IMR-90 (cell line): ENCODE results near the gene NUBPL. TPM values are rescaled to one million over a fixed set of nuclear protein-coding genes. Genes with fewer than 3 reads are reported as not detected.

Source experiments
- ATAC-seq: fragments of 200-7000 bp; cut with Tn5 transposase; 2 replicates; pipeline ENCODE4 v1.9.1; 2020; ENCODE audit warnings: low read depth, mild to moderate bottlenecking, moderate library complexity
- BruUV-seq: library from RNA; stranded (reverse); fragments of 400-500 nt; replicated peaks from 2 replicates; lab custom pipeline; 2021; lab: Mats Ljungman, UMichigan
- CTCF ChIA-PET: fragments of 300-600 bp; formaldehyde crosslinking; extraction: SDS; loops from one replicate; lab custom pipeline; 2021; ENCODE audit warnings: antibody characterized with exemption; lab: Yijun Ruan, JAX
- POLR2A ChIA-PET: fragments of 300-600 bp; sonication (Branson Sonifier 250); formaldehyde crosslinking; loops from one replicate; lab custom pipeline; 2022; ENCODE audit warnings: antibody characterized with exemption; ENCODE audit not compliant: unreplicated experiment; lab: Charles Lee
- DNase-seq: peaks from one replicate; pipeline ENCODE4 v3.0.0; 2013
- H2AFZ ChIP-seq: replicated peaks from 2 replicates; pipeline ENCODE3; 2013; ENCODE audit warnings: low read length, mild to moderate bottlenecking; ENCODE audit not compliant: poor library complexity
- H2AK5ac ChIP-seq: 2 replicates; pipeline ENCODE4 v1.6.1; 2013; ENCODE audit warnings: low read depth, low read length, inconsistent platforms
- H2AK9ac ChIP-seq: replicated peaks from 2 replicates; pipeline ENCODE3; 2013; ENCODE audit warnings: mild to moderate bottlenecking, low read depth, low read length, moderate library complexity; ENCODE audit not compliant: poor library complexity
- H2BK120ac ChIP-seq: 2 replicates; pipeline ENCODE4 v1.6.1; 2013; ENCODE audit warnings: low read depth, low read length, inconsistent platforms
- H2BK15ac ChIP-seq: 3 replicates; pipeline ENCODE4 v1.6.1; 2013; ENCODE audit warnings: low read depth, low read length, inconsistent platforms
- H2BK20ac ChIP-seq: 2 replicates; pipeline ENCODE4 v1.6.1; 2013; ENCODE audit warnings: low read depth, mild to moderate bottlenecking, inconsistent platforms, low read length, moderate library complexity
- H2BK5ac ChIP-seq: 2 replicates; pipeline ENCODE4 v1.6.1; 2013; ENCODE audit warnings: mild to moderate bottlenecking, low read depth, low read length, inconsistent platforms; ENCODE audit not compliant: poor library complexity, severe bottlenecking
- H3K14ac ChIP-seq: replicated peaks from 2 replicates; pipeline ENCODE4 v1.6.1; 2013; ENCODE audit warnings: low read depth, low read length, inconsistent platforms
- H3K18ac ChIP-seq: 2 replicates; pipeline ENCODE4 v1.6.1; 2013; ENCODE audit warnings: low read depth, low read length, control low read depth
- H3K23ac ChIP-seq: 2 replicates; pipeline ENCODE4 v1.6.1; 2013; ENCODE audit warnings: low read depth, low read length, inconsistent platforms
- H3K27ac ChIP-seq: 2 replicates; pipeline ENCODE4 v1.5.1; 2013; ENCODE audit warnings: mild to moderate bottlenecking, control low read depth, low read length; ENCODE audit not compliant: insufficient read depth
- H3K27me3 ChIP-seq: 2 replicates; pipeline ENCODE4 v1.6.1; 2013; ENCODE audit warnings: low read length; ENCODE audit not compliant: control insufficient read depth, insufficient read depth
- H3K36me3 ChIP-seq: 2 replicates; pipeline ENCODE4 v1.6.1; 2013; ENCODE audit warnings: low read length, mixed read lengths; ENCODE audit not compliant: control insufficient read depth, insufficient read depth
- H3K4ac ChIP-seq: 2 replicates; pipeline ENCODE4 v1.6.1; 2013; ENCODE audit warnings: low read depth, low read length, inconsistent platforms
- H3K4me1 ChIP-seq: 2 replicates; pipeline ENCODE4 v1.6.1; 2013; ENCODE audit warnings: low read length, mixed read lengths; ENCODE audit not compliant: control insufficient read depth, insufficient read depth
- H3K4me2 ChIP-seq: 2 replicates; pipeline ENCODE4 v1.6.1; 2013; ENCODE audit warnings: low read depth, mild to moderate bottlenecking, control low read depth, low read length, moderate library complexity
- H3K4me3 ChIP-seq: 2 replicates; pipeline ENCODE4 v1.5.1; 2013; ENCODE audit warnings: low read depth, mild to moderate bottlenecking, control low read depth, low read length, moderate library complexity; ENCODE audit not compliant: insufficient read depth
- H3K56ac ChIP-seq: 2 replicates; pipeline ENCODE4 v1.6.1; 2013; ENCODE audit warnings: low read length, inconsistent platforms; ENCODE audit not compliant: insufficient read depth; ENCODE audit errors: extremely low read depth
- H3K79me1 ChIP-seq, 2 experiments: 2 replicates each; pipeline ENCODE4 v1.6.1; 2013; ENCODE audit warnings: low read length in 2 of 2, inconsistent platforms in 1 of 2, low read depth in 1 of 2
- H3K9ac ChIP-seq: 2 replicates; pipeline ENCODE4 v1.6.1; 2013; ENCODE audit warnings: low read depth, low read length, control low read depth
- H3K9me1 ChIP-seq: 2 replicates; pipeline ENCODE4 v1.6.1; 2013; ENCODE audit warnings: low read length, inconsistent platforms; ENCODE audit not compliant: insufficient read depth
- H3K9me3 ChIP-seq: 2 replicates; pipeline ENCODE4 v1.6.1; 2013; ENCODE audit warnings: low read length; ENCODE audit not compliant: control insufficient read depth, insufficient read depth
- H4K20me1 ChIP-seq: 2 replicates; pipeline ENCODE4 v1.6.1; 2013; ENCODE audit warnings: low read length, inconsistent platforms; ENCODE audit not compliant: insufficient read depth
- H4K5ac ChIP-seq: 2 replicates; pipeline ENCODE4 v1.6.1; 2013; ENCODE audit warnings: mild to moderate bottlenecking, low read depth, low read length, control low read depth
- H4K8ac ChIP-seq, 2 experiments: 2 replicates each; pipeline ENCODE4 v1.6.1; 2013; ENCODE audit warnings: low read depth in 2 of 2, low read length in 2 of 2, control low read depth in 1 of 2, inconsistent platforms in 1 of 2
- H4K91ac ChIP-seq: 2 replicates; pipeline ENCODE4 v1.6.1; 2013; ENCODE audit warnings: low read depth, low read length, inconsistent platforms; ENCODE audit not compliant: insufficient read depth
- BHLHE40 ChIP-seq: fragments of 150-350 bp; IDR thresholded peaks from 2 replicates; pipeline ENCODE4 v1.6.1; 2016; ENCODE audit warnings: mild to moderate bottlenecking, low read depth, low read length
- CEBPB ChIP-seq: IDR thresholded peaks from 2 replicates; pipeline ENCODE4 v1.6.1; 2012; ENCODE audit warnings: low read depth, low read length, improper control_type of control experiment
- ELK1 ChIP-seq: fragments of 150-350 bp; IDR thresholded peaks from 2 replicates; pipeline ENCODE4 v1.6.1; 2016; ENCODE audit warnings: low read depth, mild to moderate bottlenecking, low read length, moderate library complexity, borderline replicate concordance
- FOS ChIP-seq: fragments of 150-350 bp; IDR thresholded peaks from 2 replicates; pipeline ENCODE4 v1.6.1; 2016; ENCODE audit warnings: low read depth, low read length
- MXI1 ChIP-seq: IDR thresholded peaks from 2 replicates; pipeline ENCODE4 v1.6.1; 2012; ENCODE audit warnings: low read depth, mild to moderate bottlenecking, low read length, moderate library complexity, borderline replicate concordance
- RFX5 ChIP-seq: IDR thresholded peaks from 2 replicates; pipeline ENCODE4 v1.8.0; 2012; ENCODE audit warnings: low read depth, mild to moderate bottlenecking, low read length, moderate library complexity
- SMC3 ChIP-seq: fragments of 150-350 bp; IDR thresholded peaks from 2 replicates; pipeline ENCODE4 v1.6.1; 2016; ENCODE audit warnings: low read depth, mild to moderate bottlenecking, antibody characterized with exemption, low read length, moderate library complexity
- WGBS, 2 experiments: methylation state at CpG; one replicate each; pipeline versions ENCODE4 v1.1.5 to v1.1.7; 2013; ENCODE audit warnings: missing lambda C conversion rate in 2 of 2; ENCODE audit not compliant: insufficient read length in 1 of 2; ENCODE audit errors: extremely low coverage in 2 of 2; 5-methylcytosine and 5-hydroxymethylcytosine counted together
- dilution Hi-C: fragments of 300-500 bp; cut with HindIII; formaldehyde crosslinking; loops from one replicate; pipeline ENCODE4 v1.14.3; 2018; ENCODE audit warnings: low sequenced_read_pairs; ENCODE audit not compliant: unreplicated experiment
- in situ Hi-C: fragments of 300-500 bp; cut with MboI; formaldehyde crosslinking; loops from 3 replicates; pipeline ENCODE4 v1.14.3; 2019; ENCODE audit warnings: low sequenced_read_pairs, inconsistent platforms, mixed read lengths
- intact Hi-C: fragments of 100-400 bp; cut with micrococcal nuclease; formaldehyde crosslinking; loops from 2 replicates; pipeline ENCODE4 v1.10.0; 2022
- polyA plus RNA-seq, 3 experiments: library from polyadenylated mRNA; depleted of rRNA; stranded (reverse); fragments of >200 nt; gene quantifications; 2 replicates each; pipeline ENCODE4 v1.2.3, GENCODE V29; 2012; ENCODE audit warnings: low replicate concordance in 1 of 3
- total RNA-seq: library from RNA; depleted of rRNA; stranded (reverse); fragments of >200 nt; gene quantifications from 2 replicates; pipeline ENCODE4 v1.2.3, GENCODE V29; 2012

Gene NUBPL
- total and polyA plus RNA-seq, 2 of the 4 experiments (the other 2 are of a cell fraction): 5.4 to 11.5 TPM

GRCh38 chr14:31886156-31886835 lies 325.1 kb downstream of the NUBPL start:
- no peak; the same call in 1 of the 2 replicates for ATAC-seq
- H3K27ac ChIP-seq: no peak overlapping the region
- no peak overlapping the region for H4K91ac ChIP-seq
- H4K20me1 ChIP-seq: no peaks in the 10 kb centered on the region
- H3K4me3 ChIP-seq: no peak overlapping the region
- no peak overlapping the region for H2BK5ac ChIP-seq
- intact Hi-C loops: no loop called here
- BruUV-seq: no TSS peak
- no peak overlapping the region for H2BK20ac ChIP-seq
- no peaks in the 10 kb centered on the region for H3K9me3 ChIP-seq
- H3K27me3 ChIP-seq: peaks cover 1% of the 10 kb centered on the region; the same call in 1 of the 2 replicates
- no peak overlapping the region for H3K18ac ChIP-seq
- ChIA-PET POLR2A (no interaction called here), CTCF (no interaction called here)
- peaks cover 12% of the 10 kb centered on the region; the same call in 1 of the 2 replicates for H3K4me1 ChIP-seq
- H4K5ac ChIP-seq: no peak overlapping the region
- H2AK5ac ChIP-seq: no peak overlapping the region
- in situ Hi-C loops: no loop called here
- no peak overlapping the region for H2BK15ac ChIP-seq
- no peak overlapping the region for H3K9ac ChIP-seq
- H2AFZ ChIP-seq: no peak overlapping the region
- no peak overlapping the region for H2AK9ac ChIP-seq
- no peak for DNase-seq
- TF ChIP-seq CEBPB (no peak), MXI1 (no peak), ELK1 (no peak), BHLHE40 (no peak), RFX5 (no peak), SMC3 (no peak), FOS (no peak)
- dilution Hi-C loops: no loop called here
- H4K8ac ChIP-seq: no peak overlapping the region
- H3K79me1 ChIP-seq: no peaks in the 10 kb centered on the region
- H3K4ac ChIP-seq: no peak overlapping the region
- no peak overlapping the region for H3K56ac ChIP-seq
- no peaks in the 10 kb centered on the region for H3K36me3 ChIP-seq
- no CpG with 5 or more reads among the region's 3 CpGs for WGBS, 2 experiments
- peaks cover 12% of the 10 kb centered on the region for H3K9me1 ChIP-seq
- no peak overlapping the region for H2BK120ac ChIP-seq
- no peak overlapping the region for H3K14ac ChIP-seq
- no peak overlapping the region for H3K23ac ChIP-seq
- H3K4me2 ChIP-seq: no peak overlapping the region
